NCI-H2196 treated with DMSO at 0.1 percent for 48 hours (cell line): Measurements from ENCODE around the gene RINL.
"Not testable (repeated sequence)": the region's sequence is repeated elsewhere in the genome, so short reads cannot be mapped to it uniquely, and the experiment has no call there.

ENCODE experiments used
- DNase-seq: peaks from one replicate; lab custom pipeline; 2025; ENCODE audit not compliant: unreplicated experiment; lab: John Stamatoyannopoulos, UW

The RINL gene

GRCh38 chr19:38836983-38837626, 41.0 kb downstream of the RINL start:
- no peak for DNase-seq

DNA sequence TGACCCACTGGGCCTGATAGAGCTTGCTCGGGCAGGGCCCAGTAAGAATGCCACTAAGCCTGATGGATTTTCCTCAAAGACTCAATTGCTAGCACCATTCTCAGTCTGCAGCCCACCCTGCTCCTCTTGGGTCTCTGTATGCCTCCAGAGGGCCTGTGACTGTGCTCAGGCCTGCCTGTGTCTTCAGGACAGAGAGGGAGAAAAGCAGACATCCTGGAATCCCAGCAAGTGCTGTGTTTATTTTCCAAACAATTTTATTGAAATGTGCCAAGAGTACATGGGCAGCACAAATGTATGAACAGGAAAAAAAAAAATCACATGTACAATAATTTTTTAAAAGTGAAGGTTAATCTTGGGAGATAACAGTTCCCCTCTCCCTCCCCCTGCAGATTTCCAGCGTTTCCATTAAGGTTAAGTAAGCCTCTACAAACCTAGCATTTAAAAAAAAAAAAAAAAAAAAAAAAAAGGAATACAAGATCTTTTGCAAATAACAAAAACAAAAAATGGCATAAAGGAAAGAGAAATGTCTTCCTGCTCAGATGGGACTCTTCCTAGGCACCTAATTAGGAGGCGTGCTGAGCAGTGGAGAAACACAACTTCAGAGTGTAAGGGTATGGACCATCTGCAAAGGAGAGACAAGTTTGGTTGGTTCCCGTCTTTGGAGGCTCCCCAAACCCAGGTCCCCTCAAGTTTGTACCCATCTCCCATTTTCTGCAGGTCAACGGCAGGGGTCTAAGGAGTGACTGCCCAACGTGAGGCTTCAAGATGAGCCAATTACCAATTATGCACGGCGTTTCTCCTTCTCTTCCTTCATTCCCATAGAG, 41.7 kb downstream of the RINL start:
- no peak for DNase-seq

GRCh38 chr19:38834590-38834989, 43.5 kb downstream of the RINL start:
- DNase-seq = no peak

- DNase-seq = no peak
Observed at GRCh38 chr19:38834104-38834490, 44.0 kb downstream of the RINL start.

DNA sequence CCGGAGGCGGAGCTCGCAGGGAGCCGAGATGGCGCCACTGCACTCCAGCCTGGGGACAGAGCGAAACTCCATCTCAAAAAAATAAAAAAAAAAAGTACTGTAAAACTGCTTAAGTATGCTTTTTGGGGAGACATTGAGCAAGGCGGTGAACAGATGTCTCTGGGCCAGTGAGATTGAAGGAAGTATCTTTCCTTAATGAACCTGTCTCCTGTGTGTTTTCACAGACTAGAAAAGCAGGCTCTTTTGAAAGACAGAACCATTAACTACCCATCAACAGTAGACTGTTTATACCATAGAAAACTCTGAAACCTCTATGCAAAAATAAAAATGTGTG, 45.0 kb downstream of the RINL start:
- no peak for DNase-seq

- DNase-seq = peak; percentile 29
Observed at GRCh38 chr19:38831142-38831605, 46.9 kb downstream of the RINL start.

- DNase-seq = no peak
Observed at GRCh38 chr19:38830039-38830733, 47.9 kb downstream of the RINL start.

GRCh38 chr19:38829203-38829602, 48.9 kb downstream of the RINL start:
- DNase-seq = not testable (repeated sequence)

- DNase-seq = no peak
Observed at GRCh38 chr19:38826856-38827551, 51.1 kb downstream of the RINL start.

DNA sequence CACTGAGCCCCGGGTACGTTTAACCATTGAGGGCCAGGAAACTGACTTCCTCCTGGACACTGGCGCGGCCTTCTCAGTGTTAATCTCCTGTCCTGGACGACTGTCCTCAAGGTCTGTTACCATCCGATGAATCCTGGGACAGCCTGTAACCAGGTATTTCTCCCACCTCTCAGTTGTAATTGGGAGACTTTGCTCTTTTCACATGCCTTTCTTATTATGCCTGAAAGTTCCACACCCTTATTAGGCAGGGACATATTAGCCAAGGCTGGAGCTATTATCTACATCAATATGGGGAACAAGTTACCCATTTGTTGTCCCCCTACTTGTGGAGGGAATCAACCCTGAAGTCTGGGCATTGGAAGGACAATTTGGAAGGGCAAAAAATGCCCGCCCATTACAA, 52.1 kb downstream of the RINL start:
- DNase-seq = not testable (repeated sequence)

- DNase-seq = not testable (repeated sequence)
Observed at GRCh38 chr19:38821230-38821825, 56.7 kb downstream of the RINL start.

DNA sequence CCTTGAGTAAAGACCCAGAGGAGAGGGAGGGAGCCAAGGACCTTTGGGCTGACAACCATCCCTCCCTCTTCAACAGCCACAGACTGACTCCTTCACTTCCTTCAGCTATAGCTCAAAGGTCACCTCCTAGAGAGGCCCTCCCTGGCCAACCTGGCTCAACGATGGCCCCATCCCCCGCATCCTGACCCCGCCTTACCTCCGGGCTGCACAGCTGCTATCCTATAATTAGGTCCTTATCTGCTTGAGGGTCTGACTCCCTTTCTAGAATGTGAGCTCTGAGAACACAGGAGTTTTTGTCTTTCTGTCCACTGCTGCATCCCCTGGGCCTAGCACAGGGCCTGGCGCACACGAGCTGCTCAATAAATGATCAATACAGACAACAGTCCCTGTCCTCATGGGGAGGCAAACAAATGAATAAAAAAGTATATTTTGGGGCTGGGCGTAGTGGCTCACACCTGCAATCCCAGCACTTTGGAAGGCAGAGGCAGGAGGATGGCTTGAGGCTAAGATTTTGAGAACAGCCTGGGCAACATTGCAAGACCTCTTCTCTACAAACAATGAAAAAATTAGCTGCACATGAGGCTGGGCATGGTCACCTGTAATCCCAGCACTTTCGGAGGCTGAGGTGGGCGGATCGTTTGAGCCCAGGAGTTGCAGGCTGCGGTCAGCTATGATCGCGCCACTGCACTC, 58.7 kb downstream of the RINL start:
- DNase-seq = no peak
